Stimulated activated CD4-positive, alpha-beta T cell treated with anti-CD3 and anti-CD28 coated beads, TNF-alpha, amount 100 ng/mL, for 4 hours (primary cell): Measurements from ENCODE around the gene HTR4.

Experiments used
- DNase-seq, 3 experiments: peaks; one replicate each; pipeline ENCODE4 v3.0.0-alpha.2; 2020; ENCODE audit warnings: low read depth in 3 of 3

The HTR4 gene

DNA sequence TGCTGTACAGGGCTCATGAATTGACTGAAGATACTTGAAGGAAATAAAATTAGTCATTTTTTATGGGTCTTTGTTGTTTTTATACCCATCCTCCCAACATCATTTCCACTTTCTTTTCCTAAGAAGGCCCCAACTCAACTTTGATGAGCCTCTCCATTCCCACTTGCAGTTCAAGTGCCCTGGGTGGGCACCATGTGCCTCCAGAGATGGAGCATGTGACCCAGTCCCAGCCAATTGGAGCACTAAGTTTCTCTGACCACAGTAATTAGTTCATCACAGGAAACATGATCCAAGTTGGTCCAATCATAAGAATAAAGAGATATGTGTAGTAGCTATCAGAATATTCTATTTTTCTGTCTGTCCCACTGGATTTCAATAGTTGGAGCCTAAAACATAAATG, 46.9 kb downstream of the HTR4 start:
- DNase-seq = no peak

DNA sequence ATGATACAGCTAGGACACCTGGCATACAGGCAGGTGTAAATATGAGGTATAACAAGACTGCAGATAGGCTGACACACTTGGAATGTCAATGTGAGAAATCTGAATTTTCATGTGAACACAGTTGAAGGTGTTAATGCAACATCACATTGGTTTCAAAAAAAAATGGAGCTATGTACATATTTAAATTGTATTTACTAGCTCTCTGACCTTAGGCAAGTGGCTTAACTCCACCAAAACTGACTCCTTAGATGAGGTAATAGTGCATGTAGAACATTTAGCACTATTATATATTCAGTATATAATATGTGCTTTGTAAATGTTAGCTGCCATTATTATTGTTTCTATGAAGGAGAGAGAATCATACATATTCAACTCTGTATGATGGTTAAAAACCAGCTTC, 48.0 kb downstream of the HTR4 start:
- DNase-seq = no peak

DNA sequence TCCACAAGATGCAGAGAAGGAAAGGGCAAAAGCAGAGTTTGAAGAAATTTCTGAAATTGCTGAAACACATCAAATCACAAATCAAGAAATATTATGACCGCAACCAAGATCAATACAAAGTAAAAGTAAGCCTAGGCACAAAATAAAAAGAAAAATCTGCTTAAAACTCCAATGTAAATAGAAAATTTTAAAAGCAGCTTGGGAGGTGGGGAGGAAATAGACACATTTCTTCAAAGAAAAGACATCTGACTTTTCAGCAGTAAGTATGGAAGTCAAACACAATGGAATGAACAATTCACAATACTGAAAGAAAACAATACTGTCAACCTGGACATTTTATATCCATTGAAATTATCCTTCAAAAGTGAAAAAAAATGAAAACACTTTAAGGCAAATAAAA, 55.1 kb downstream of the HTR4 start:
- DNase-seq = no peak

DNA sequence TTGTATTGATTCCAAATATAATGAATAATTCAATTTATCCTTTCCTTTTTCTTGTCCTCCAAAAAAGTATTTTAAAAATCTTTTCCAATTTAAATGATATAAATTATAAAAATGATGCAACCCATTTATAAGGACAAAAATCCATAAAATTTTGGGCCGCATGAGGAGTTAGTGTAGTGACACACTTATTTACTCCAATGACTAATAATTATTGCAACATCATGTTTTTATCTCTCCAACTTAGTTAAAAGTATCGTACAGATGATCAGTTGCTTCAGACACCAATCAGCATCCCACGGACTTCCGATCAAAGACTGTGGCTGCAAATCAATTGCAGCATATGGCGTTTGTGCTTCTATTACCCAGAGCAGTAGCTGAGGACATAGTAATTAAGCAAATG, 58.6 kb downstream of the HTR4 start:
- no peak for DNase-seq

DNA sequence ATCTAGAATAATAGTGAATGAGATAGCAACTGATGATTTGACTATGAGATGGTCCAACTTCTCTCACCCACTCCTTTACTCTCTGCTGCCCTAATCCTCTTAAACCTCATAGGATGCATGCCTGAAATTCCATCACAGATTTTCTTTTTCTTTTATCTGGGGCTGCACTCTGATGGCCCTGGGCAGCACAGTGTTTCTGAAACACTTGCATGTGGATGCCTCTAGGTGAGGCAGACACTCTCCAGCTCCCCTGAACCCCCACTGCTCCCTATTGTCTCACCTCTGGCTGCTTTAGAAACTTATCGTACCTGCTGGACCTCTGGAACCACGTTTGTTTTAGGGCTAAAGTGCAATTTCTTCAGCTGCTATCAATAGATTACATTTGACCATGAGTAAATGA, 67.5 kb downstream of the HTR4 start:
- no peak for DNase-seq

DNA sequence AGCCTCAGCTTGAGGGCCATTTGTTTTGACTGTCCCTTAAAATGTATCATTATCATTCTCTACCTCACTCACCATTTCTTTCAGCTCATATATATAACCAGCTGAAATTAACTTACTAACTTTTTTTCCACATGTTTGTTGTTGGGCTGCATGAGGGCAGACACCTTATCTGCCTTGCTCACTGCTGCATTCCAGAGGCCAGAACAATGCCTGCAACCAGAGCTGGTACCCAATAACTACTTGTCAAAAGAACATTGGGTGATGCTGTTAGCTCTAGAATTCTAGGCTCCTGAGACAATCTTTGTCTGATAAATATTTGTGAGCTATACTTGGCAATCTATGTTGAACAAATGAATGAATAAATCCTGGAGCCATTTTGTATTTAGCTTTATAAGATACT, 68.3 kb downstream of the HTR4 start:
- DNase-seq = no peak

DNA sequence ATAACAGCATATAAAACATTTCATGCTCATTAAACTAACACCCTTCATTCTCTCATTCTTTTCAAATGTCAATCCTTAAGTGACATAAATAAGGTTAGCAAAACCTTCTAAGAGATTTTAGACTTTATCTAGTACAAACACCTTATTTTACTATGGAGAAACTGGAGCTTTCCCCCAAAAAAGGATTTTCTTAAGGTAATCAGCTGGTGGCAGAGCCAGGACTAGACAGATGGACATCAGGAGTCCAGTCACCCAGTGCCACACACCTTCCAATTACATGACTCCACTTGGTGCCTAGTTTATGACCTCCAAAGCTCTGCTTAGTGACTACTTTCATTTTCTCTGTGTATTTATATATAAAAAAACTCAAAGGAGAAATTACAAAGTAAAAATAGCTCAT, 70.2 kb downstream of the HTR4 start:
- DNase-seq = no peak

DNA sequence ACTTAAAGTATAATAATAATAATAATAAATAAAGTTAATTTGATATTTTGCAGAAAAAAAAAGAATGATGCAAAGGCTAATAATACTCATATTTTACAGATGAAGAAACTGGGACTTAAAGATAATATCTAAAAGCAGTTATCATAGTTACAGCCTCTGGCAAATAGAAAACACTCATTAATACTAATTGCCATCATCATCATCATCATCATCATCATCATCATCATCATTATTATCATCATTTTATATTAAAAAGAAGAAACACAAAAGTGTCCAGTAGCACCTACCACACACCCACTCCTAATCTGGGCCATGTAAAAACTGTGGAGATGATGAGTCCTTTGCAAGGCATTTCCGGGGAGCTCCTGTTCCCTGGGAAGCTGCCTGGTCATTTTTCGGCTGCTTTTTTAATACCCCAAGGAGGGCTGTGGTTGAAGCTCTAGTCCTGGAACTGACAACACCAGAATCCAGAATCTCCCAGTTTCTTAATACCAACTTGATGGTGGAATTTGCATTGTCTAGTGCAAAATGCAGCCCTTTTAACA, 70.8 kb downstream of the HTR4 start:
- no peak for DNase-seq

DNA sequence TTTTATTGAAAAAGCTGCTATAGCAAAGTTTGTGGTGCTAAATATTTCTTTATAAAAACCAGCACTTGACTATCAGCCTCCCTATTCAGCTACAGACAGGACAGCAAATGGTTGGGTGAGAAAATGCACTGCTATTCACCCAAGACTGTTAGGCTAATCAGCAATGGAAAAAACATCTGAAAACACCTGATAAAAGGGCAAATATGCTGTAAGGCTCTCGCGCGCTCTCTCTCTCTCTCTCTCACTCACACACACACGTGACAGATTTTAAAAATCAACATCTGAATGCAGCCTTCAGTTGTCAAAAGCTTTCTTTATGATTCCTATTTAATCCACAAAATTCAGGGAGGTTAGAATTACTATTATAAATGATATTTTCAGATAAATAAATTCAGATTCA, 80.2 kb downstream of the HTR4 start:
- no peak for DNase-seq

DNA sequence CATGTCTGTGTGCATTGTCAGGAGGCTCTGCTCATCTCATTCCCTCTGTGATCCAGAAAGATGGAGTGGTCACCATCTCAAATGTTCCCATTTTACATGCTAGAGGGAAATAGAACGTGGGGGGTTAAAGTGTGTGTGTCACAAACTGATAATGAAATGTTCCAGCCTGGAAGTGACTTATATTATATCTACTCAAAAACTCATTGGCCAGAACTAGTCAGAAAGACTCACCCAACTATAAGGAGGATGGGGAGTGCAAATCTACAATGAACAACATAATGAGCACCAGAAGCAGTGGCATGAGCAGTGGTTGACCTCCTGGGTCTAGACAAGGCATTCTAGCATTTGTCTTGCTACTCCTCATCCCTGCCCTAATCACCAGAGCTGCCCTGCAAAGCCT, 81.0 kb downstream of the HTR4 start:
- DNase-seq = no peak

DNA sequence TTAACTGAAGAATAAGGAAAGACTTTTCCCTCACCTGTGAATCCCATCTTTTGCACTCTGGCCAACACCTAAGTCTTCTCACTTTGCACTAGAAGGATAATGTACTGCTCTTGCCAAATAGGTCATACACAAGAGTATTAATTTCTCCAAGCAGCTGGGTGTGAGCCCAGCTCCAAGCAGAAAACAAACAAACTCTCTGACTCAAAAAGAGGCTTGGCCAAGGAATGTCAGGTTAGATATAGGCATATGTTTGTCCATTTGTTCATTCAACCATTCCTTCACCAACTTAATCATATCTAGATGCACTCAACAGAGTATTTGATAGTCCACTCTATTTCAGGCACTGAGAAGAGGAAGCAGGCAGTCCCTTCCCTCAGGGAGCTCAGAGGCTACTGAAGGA, 84.4 kb downstream of the HTR4 start:
- no peak for DNase-seq

DNA sequence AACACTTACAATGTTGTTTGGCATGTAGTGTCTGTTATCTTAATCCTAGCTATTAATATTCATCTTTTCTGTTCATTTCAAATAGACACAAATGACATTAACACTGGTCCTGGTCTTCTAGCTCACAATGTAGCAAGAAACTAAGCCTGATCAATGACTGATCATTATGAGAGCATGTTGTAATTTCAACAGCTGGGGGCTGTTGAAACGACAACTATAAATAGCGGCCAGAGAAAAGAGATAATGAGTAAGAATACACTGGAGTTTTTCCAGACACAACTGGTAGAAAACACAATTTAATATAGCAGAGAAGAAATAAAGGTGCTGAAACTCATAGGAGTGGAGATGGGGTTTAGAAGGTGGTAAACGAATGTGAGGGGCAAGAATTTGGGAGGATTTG, 89.2 kb downstream of the HTR4 start:
- DNase-seq = no peak

DNA sequence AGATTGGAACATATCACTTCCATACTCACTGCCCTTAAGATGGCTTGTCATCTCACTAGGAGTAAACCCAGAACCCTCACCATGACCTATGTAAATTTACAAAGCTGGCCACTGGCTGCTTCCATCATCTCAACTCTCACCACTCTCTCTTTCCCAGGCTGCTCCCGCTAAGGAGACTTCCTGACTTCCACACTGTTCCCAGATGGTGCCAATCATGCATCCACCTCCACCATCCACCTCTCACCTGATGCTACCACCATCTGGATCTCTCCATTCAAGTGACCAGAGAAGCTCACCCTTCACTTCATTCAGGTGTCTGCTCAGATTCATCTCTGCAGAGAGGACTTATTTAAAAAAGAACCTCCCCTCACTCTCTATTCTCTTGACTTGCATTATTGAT, 91.3 kb downstream of the HTR4 start:
- DNase-seq = no peak

DNA sequence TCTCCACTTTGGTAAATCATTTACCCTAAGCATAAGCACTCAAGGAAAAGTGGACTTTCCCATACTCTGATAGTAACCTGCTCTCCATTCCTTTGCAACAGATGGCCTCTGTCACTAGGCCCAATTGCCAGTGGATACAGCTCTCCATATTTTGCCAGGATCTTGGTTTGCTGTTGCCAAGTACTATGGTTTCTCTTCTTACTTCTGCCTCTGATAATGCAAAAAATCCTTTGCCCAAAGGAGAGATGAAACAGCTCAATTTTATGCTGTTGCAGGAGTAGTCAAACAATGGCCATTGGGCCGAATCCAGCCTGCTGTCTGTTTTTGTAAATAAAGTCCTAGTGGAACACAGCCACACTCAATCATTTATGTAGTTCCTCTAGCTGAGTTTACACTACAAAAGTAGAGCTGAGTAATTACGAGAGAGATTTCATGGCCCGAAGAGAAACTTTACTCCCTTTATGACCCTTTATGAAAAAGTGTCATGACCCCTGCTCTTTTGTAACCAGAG, 92.5 kb downstream of the HTR4 start:
- no peak for DNase-seq

DNA sequence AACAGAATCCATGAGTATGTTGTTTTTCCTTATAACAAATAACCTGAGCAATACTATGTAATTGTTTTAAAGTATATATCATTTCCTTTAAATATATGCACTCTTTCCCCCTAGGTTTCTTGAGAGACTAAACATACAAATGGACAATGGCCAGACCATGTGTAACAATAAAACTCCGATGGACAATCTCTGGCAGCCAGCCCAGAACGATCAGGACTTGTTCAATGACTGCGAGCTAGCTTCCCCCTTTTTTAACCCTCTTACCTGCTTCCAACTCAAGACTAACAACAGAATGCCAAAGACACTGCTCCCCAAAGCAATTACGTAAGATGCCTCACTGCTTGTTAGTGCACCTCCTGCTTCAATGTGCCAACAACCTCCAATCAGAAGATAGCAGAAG, 94.9 kb downstream of the HTR4 start:
- DNase-seq = no peak

DNA sequence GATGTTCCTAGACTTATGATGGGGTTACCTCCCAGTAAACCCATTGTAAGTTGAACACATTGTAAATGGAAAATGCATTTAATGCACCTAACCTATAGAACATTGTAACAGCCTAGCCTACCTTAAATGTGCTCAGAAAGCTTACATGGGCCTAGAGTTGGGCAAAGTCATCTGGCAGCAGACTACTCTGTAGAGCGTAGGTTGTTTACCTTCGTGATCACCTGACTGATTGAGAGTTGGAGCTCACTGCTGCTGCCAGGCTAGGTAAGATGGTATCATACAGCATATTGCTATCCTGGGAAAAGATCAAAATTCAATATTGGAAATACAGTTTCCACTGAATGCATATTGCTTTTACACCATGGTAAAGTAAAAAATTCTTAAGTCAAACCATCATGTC, 95.4 kb downstream of the HTR4 start:
- DNase-seq = no peak

DNA sequence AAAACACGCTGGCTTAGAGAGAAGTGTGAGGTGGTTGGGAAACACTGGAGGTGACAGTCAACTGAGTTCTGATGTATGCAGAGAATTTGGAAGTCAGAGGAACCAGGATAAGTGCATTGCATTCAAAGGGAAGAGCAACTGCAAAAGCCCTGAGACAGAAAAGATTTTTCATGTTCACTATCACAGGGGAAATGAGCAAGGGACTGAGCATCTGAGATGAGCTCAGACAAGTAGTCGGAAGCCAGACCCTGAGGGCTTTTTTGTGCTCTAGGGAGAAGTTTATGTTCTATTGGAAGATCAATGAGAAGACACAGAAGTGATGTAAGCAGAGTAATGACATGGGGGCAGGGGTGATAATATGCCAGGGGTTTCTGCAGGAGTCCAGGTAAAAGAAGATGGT, 97.5 kb downstream of the HTR4 start:
- no peak for DNase-seq

DNA sequence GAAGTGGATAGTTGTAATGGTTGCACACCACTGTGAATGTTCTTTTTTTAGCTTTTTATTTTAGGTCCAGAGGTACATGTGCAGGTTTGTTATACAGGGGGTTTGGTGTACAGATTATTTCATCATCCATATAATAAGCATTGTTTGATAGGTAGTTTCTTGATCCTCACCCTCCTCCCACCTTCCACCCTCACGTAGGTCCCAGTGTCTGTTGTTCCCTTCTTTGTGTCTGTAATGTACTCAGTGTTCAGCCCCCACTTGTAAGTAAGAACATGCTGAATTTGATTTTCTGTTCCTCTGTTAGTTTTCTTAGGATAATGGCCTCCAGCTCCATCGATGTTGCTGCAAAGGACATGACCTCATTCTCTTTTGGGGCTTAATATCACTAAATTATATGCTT, 99.7 kb downstream of the HTR4 start:
- DNase-seq = no peak

DNA sequence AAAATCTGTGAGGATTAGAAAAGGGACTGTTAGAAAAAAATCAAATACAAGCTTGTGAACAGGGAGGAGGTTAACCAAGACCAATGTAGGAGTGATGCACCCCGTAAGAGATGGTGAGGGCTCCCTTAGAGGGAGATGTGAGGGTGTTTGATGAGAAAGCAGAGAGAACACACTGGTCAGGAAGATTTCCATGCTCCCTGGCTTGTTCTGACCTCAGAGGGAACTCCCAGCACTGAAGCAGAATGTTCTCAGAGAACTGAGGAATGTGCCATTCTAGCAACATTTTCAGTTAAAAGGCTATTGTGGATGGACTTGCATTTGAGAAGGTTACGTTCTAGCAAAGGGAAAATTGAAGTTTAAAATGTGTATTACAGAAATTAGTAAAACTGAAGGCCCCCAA, 110.6 kb downstream of the HTR4 start:
- DNase-seq = no peak

DNA sequence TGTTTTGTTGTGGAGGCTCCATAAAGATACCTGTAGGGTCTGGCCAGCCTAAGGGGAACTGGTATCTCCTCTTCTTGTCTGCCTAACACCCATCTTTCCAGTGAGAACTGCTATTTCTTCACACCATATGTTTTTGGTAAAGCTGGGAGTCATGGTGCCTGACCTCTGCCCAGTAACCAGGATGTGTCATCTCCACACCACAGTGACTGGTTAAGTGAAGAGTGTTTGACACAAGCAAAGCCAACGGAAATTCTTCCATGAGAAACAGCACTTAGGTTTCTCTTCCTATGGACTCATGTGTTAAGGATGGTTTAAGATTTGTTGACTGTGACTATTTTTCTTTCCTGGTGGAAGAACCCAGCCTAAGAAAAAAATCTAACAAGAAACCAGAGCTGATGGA, 111.5 kb downstream of the HTR4 start:
- DNase-seq = no peak

DNA sequence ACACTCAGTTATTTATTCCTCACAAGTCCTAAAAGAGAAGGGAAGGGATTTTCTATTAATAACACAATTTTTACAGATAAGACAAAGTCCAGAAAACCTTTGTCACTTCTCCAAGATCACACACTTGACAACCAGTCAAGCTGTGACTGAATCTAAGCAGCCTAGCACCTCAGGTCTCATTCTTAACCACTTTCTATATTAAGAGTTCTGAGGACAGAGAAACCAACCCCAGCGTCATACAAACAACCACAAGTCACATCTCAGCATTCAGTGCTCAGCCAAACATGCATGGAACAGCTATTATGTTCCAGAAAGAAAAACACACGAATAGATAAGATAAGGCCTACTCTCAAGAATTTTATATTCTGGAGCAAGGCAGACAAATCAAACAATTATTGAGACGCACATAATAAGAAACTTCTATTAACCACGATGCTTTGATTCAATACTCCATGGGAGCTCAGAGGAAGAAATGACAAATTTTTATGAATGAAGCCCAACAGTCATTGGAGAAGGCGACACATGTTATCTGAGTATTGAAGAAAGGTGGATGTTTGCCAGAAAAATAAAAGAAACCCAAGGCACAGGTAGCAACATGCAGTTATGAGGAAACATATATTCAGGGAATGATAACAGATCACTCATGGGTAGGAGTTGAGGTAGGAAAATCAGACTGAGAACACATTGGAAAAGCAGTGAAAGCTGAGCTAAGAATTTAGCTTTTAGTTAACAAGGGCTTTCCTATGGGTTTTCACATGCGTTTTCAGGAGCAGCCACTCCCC, 113.1 kb downstream of the HTR4 start:
- DNase-seq = no peak

DNA sequence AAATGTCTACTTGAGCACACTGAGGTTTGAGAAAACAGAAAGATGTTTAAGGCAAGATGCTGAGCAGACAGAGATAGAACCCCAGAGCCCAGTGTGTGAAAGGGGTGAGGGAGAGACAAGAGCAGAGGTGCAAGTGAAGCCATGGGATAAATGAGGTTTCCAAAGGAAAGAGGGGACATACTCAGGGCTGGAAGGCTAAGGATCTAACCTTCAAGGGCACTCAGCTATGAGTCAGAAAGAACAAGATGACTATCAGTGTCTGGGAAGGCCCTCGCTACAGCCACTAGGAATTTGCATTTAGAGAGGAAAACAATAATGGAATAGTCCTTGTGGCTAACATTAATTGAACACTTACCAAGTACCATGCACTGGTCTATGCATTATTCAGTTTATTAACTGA, 113.7 kb downstream of the HTR4 start:
- DNase-seq = no peak

DNA sequence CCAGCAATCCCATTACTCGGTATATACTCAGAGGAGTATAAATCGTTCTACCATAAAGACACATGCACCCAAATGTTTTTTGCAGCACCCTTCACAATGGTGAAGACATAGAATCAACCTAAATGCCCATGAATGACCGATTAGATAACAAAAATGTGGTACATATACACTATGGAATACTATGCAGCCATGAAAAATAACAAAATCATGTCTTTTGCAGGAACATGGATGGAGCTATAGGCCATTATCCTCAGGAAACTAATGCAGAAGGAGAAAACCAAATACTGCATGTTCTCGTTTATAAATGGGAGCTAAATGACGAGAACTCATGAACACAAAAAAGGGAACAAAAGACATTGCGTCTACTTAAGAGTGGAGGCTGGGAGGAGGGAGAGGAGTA, 114.5 kb downstream of the HTR4 start:
- no peak for DNase-seq

DNA sequence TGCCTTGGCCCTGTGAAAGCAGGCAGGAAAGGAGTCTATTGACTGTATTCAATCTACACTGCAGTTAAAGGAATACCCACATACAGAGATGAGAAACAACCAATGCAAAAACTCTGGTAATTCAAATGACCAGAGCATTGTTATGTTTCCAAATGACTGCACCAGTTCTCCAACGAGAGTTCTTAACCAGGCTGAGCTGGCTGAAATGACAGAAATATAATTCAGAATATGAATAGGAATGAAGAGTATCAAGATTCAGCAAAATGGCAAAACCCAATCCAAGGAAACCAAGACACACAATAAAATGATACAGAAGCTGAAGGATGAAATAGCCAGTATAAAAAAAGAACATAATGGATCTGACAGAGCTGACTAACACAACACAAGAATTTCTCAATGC, 119.1 kb downstream of the HTR4 start:
- DNase-seq = no peak
